BJ (cell line): Measurements from ENCODE around the gene WDR37. TPM values are rescaled to one million over a fixed set of nuclear protein-coding genes. Genes with fewer than 3 reads are reported as not detected.
"Not testable (repeated sequence)": the region's sequence is repeated elsewhere in the genome, so short reads cannot be mapped to it uniquely, and the experiment has no call there.

Experiments
- CTCF ChIA-PET: fragments of 350-600 bp; formaldehyde crosslinking; extraction: SDS; loops from one replicate; lab custom pipeline; 2021; ENCODE audit warnings: antibody characterized with exemption, inconsistent platforms; lab: Yijun Ruan, JAX
- POLR2A ChIA-PET: fragments of 300-600 bp; sonication (Branson Sonifier 250); formaldehyde crosslinking; extraction: SDS; loops from one replicate; lab custom pipeline; 2021; ENCODE audit warnings: antibody characterized with exemption; lab: Charles Lee
- DNase-seq: peaks from one replicate; pipeline ENCODE4 v3.0.0-alpha.2; 2011; ENCODE audit warnings: low read depth
- H3K27me3 ChIP-seq: 2 replicates; pipeline ENCODE4 v1.6.0; 2011; ENCODE audit warnings: low read length; ENCODE audit not compliant: control insufficient read depth, insufficient read depth
- H3K36me3 ChIP-seq: 2 replicates; pipeline ENCODE4 v1.5.1; 2011; ENCODE audit warnings: low read length; ENCODE audit not compliant: control insufficient read depth, insufficient read depth
- H3K4me3 ChIP-seq: 2 replicates; pipeline ENCODE4 v1.5.1; 2011; ENCODE audit warnings: low read depth, mild to moderate bottlenecking, control low read depth, low read length
- CTCF ChIP-seq: IDR thresholded peaks from 2 replicates; pipeline ENCODE4 v1.5.1; 2011; ENCODE audit warnings: low read depth, mild to moderate bottlenecking, control low read depth, inconsistent platforms, low read length, moderate library complexity; ENCODE audit not compliant: insufficient read depth
- polyA plus RNA-seq: library from polyadenylated mRNA; depleted of rRNA; stranded (reverse); fragments of >200 nt; gene quantifications from 2 replicates; pipeline ENCODE4 v1.2.3, GENCODE V29; 2011

The WDR37 gene
- polyA plus RNA-seq, 1 experiment: 12.7 TPM

- Histone ChIP-seq H3K36me3 (peaks cover 1% of the 10 kb centered on the region), H3K4me3 (no peak overlapping the region), H3K27me3 (no peaks in the 10 kb centered on the region)
- CTCF ChIA-PET: no interaction called here
- no peak for DNase-seq
- no peak for TF ChIP-seq CTCF
- POLR2A ChIA-PET: no interaction called here
Measured at GRCh38 chr10:1058017-1058416, 1.8 kb downstream of the WDR37 start.

GRCh38 chr10:1059902-1060301 is 3.7 kb downstream of the WDR37 start:
- CTCF ChIA-PET: interaction anchor here (1.0 kb wide), 1 partner anchor 1984 kb away, joined by 3 read pairs; no protein-coding TSS in a partner anchor
- no peaks in the 10 kb centered on the region for H3K27me3 ChIP-seq
- H3K4me3 ChIP-seq: no peak overlapping the region
- DNase-seq: no peak
- POLR2A ChIA-PET: no interaction called here
- peaks cover 4% of the 10 kb centered on the region; the same call in 1 of the 2 replicates for H3K36me3 ChIP-seq
- TF ChIP-seq CTCF: no peak

- no peak for DNase-seq
- no peak overlapping the region for H3K4me3 ChIP-seq
- CTCF ChIA-PET: interaction anchor here (0.7 kb wide), 1 partner anchor 13 kb away, joined by 4 read pairs; the partner anchor contains the start of gene IDI1
- TF ChIP-seq CTCF: no peak
- H3K36me3 ChIP-seq: peaks cover 4% of the 10 kb centered on the region; the same call in 1 of the 2 replicates
- no peaks in the 10 kb centered on the region for H3K27me3 ChIP-seq
- POLR2A ChIA-PET: no interaction called here
Measured at GRCh38 chr10:1061930-1062774, 6.0 kb downstream of the WDR37 start.

GRCh38 chr10:1063232-1063865 is 7.2 kb downstream of the WDR37 start:
- no peak for DNase-seq
- TF ChIP-seq CTCF: no peak
- peaks cover 4% of the 10 kb centered on the region; the same call in 1 of the 2 replicates for H3K36me3 ChIP-seq
- POLR2A ChIA-PET: no interaction called here
- no peak overlapping the region for H3K4me3 ChIP-seq
- CTCF ChIA-PET: interaction anchor here (0.8 kb wide), 1 partner anchor 18 kb away, joined by 4 read pairs; no protein-coding TSS in a partner anchor
- H3K27me3 ChIP-seq: no peaks in the 10 kb centered on the region

- TF ChIP-seq CTCF: no peak
- CTCF ChIA-PET: no interaction called here
- POLR2A ChIA-PET: interaction anchor here (0.6 kb wide), 1 partner anchor 16 kb away, joined by 3 read pairs; the partner anchor contains the start of gene IDI1
- peaks cover 4% of the 10 kb centered on the region; the same call in 1 of the 2 replicates for H3K36me3 ChIP-seq
- no peaks in the 10 kb centered on the region for H3K27me3 ChIP-seq
- no peak overlapping the region for H3K4me3 ChIP-seq
- DNase-seq: no peak
Measured at GRCh38 chr10:1064964-1065247, 8.7 kb downstream of the WDR37 start.

GRCh38 chr10:1066734-1067133 is 10.5 kb downstream of the WDR37 start:
- DNase-seq, H3K4me3 ChIP-seq, H3K27me3 ChIP-seq, H3K36me3 ChIP-seq, POLR2A ChIA-PET, CTCF ChIA-PET: not testable (repeated sequence)
